OCI-LY1 (cell line): ENCODE data around the gene ABTB2.

ENCODE experiments used
- H2AFZ ChIP-seq: fragments of 200-600 bp; sonication (generic), shearing (Covaris generic); 2 replicates; pipeline ENCODE4 v1.6.0; 2014; ENCODE audit warnings: antibody characterized with exemption, mild to moderate bottlenecking, low read length
- H3F3A ChIP-seq: fragments of 200-600 bp; sonication (generic), shearing (Covaris generic); 2 replicates; pipeline ENCODE4 v1.6.0; 2014; ENCODE audit warnings: mild to moderate bottlenecking, antibody characterized with exemption, low read length, moderate library complexity; ENCODE audit not compliant: insufficient read depth
- H3K27ac ChIP-seq: fragments of 200-600 bp; sonication (generic); 2 replicates; pipeline ENCODE4 v1.5.1; 2014; ENCODE audit warnings: low read length, mixed run types, mild to moderate bottlenecking, low read depth; ENCODE audit not compliant: poor library complexity, severe bottlenecking
- H3K27me3 ChIP-seq: fragments of 200-600 bp; sonication (generic); 2 replicates; pipeline ENCODE4 v1.6.0; 2014; ENCODE audit warnings: antibody characterized with exemption, mild to moderate bottlenecking, low read length, moderate library complexity; ENCODE audit not compliant: insufficient read depth
- H3K36me3 ChIP-seq: fragments of 200-600 bp; sonication (generic); 2 replicates; pipeline ENCODE4 v1.6.1; 2014; ENCODE audit warnings: mild to moderate bottlenecking, antibody characterized with exemption, low read length, moderate library complexity, mixed read lengths; ENCODE audit not compliant: insufficient read depth
- H3K4me1 ChIP-seq: fragments of 200-600 bp; sonication (generic); 2 replicates; pipeline ENCODE4 v1.5.1; 2014; ENCODE audit warnings: mild to moderate bottlenecking, low read length, moderate library complexity; ENCODE audit not compliant: insufficient read depth, severe bottlenecking
- H3K4me2 ChIP-seq: fragments of 200-600 bp; sonication (generic), shearing (Covaris generic); 2 replicates; pipeline ENCODE4 v1.6.1; 2014; ENCODE audit warnings: low read length
- H3K4me3 ChIP-seq: fragments of 200-600 bp; sonication (generic); 2 replicates; pipeline ENCODE4 v1.5.1; 2014; ENCODE audit warnings: low read length, low read depth, mild to moderate bottlenecking, mixed read lengths; ENCODE audit not compliant: poor library complexity, severe bottlenecking
- H3K79me2 ChIP-seq: fragments of 200-600 bp; shearing (Covaris generic); 2 replicates; pipeline ENCODE4 v1.6.1; 2016; ENCODE audit warnings: mixed run types, low read length, mixed read lengths; ENCODE audit not compliant: insufficient read depth
- H3K9ac ChIP-seq: fragments of 200-600 bp; sonication (generic), shearing (Covaris generic); 2 replicates; pipeline ENCODE4 v1.6.1; 2014; ENCODE audit warnings: mild to moderate bottlenecking, low read length, mixed read lengths
- H3K9me2 ChIP-seq: fragments of 200-600 bp; sonication (generic), shearing (Covaris generic); 2 replicates; pipeline ENCODE4 v1.6.1; 2014; ENCODE audit warnings: low read depth, mild to moderate bottlenecking, low read length, mixed read lengths
- H3K9me3 ChIP-seq: fragments of 200-600 bp; shearing (Covaris generic); 2 replicates; pipeline ENCODE4 v1.6.1; 2014; ENCODE audit warnings: low read length, mixed read lengths
- H4K20me1 ChIP-seq: fragments of 200-600 bp; sonication (generic), shearing (Covaris generic); 2 replicates; pipeline ENCODE4 v1.6.0; 2016; ENCODE audit warnings: mild to moderate bottlenecking, low read length; ENCODE audit not compliant: insufficient read depth
- EZH2 ChIP-seq: fragments of 200-600 bp; sonication (generic), shearing (Covaris generic); IDR thresholded peaks from 2 replicates; pipeline ENCODE4 v1.8.0; 2017; ENCODE audit warnings: borderline replicate concordance, mixed run types, mild to moderate bottlenecking, antibody characterized with exemption, low read length, moderate library complexity, mixed read lengths
- TF ChIP-seq, protein P1 (sequence below): fragments of 200-600 bp; sonication (generic), shearing (Covaris generic); IDR thresholded peaks from 2 replicates; pipeline ENCODE4 v1.5.1; 2017; ENCODE audit warnings: mild to moderate bottlenecking, antibody characterized with exemption, low read length, moderate library complexity, mixed read lengths

ABTB2 gene

DNA sequence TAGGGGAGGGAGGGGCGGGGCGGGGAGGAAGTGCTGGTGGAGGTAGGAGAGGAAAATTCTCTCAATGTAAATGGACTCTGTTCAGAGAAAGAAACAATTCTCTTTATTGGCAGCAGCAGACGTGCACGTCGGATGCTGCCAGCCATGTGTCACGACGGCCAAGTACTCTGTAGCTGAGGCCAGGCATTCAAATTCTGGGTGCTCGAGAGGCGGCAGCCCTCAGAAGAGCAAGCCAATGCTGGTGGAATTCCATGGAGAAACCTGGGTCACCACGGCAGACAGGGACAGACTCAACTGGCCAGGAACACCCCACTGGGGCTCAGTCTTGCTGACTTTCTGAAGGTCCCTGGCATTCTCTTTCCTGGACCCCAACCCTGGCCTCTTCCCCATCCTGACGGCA, 90.8 kb downstream of the ABTB2 start:
- no peaks in the 10 kb centered on the region for H3K36me3 ChIP-seq
- H3K27me3 ChIP-seq = no peaks in the 10 kb centered on the region
- no peaks in the 10 kb centered on the region for H4K20me1 ChIP-seq
- no peak overlapping the region for H3K4me3 ChIP-seq
- H3K4me1 ChIP-seq = no peaks in the 10 kb centered on the region
- no peaks in the 10 kb centered on the region for H3K9me3 ChIP-seq
- H3F3A ChIP-seq = no peaks in the 10 kb centered on the region
- no peak overlapping the region for H3K9ac ChIP-seq
- H2AFZ ChIP-seq = no peak overlapping the region
- TF ChIP-seq, protein P1, sequence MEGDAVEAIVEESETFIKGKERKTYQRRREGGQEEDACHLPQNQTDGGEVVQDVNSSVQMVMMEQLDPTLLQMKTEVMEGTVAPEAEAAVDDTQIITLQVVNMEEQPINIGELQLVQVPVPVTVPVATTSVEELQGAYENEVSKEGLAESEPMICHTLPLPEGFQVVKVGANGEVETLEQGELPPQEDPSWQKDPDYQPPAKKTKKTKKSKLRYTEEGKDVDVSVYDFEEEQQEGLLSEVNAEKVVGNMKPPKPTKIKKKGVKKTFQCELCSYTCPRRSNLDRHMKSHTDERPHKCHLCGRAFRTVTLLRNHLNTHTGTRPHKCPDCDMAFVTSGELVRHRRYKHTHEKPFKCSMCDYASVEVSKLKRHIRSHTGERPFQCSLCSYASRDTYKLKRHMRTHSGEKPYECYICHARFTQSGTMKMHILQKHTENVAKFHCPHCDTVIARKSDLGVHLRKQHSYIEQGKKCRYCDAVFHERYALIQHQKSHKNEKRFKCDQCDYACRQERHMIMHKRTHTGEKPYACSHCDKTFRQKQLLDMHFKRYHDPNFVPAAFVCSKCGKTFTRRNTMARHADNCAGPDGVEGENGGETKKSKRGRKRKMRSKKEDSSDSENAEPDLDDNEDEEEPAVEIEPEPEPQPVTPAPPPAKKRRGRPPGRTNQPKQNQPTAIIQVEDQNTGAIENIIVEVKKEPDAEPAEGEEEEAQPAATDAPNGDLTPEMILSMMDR = no peak
- TF ChIP-seq EZH2 = no peak
- no peaks in the 10 kb centered on the region for H3K79me2 ChIP-seq
- no peak overlapping the region for H3K4me2 ChIP-seq
- no peak overlapping the region for H3K27ac ChIP-seq
- no peaks in the 10 kb centered on the region for H3K9me2 ChIP-seq

DNA sequence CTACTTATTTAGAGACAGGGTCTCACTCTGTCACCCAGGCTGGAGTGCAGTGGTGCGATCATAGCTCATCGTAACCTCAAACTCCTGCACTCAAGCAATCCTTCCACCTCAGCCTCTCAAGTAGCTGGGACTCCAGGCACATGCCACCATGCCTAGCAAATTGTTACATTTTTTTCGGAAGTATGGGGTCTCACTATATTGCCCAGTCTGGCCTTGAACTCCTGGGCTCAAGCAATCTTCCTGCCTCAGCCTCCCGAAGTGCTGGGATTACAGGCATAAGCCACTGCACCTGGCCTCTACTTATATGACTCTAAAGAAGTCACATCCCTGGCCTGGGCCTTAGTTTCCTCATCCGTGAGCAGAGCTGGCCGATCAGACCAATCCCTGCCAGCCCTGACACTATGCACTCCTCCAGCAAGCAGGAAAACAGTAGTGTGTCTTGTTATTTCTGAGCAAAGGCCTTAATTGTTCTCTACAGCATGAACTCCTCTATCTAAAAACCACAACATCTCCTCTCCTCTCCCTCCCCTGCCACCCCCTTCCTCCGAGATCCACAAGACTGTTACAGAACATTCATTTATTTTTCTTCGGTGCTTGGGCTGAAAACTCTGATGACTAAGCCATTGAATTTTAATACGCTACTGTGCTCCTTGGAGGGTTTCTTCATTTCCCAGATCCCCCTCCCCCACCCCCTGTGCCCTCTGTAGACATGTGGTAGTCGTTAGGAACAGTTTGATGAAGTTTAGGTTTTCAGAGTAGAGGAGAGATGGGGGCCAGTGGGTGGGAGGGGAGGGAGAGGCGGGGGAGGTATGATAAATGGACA, 91.5 kb downstream of the ABTB2 start:
- no peak overlapping the region for H3K27ac ChIP-seq
- H3K36me3 ChIP-seq = no peaks in the 10 kb centered on the region
- H3K4me1 ChIP-seq = no peaks in the 10 kb centered on the region
- H3K27me3 ChIP-seq = no peaks in the 10 kb centered on the region
- H3K9ac ChIP-seq = no peak overlapping the region
- H3K79me2 ChIP-seq = no peaks in the 10 kb centered on the region
- no peaks in the 10 kb centered on the region for H3K9me2 ChIP-seq
- no peaks in the 10 kb centered on the region for H3K9me3 ChIP-seq
- no peak overlapping the region for H2AFZ ChIP-seq
- no peaks in the 10 kb centered on the region for H4K20me1 ChIP-seq
- TF ChIP-seq, protein P1 = no peak
- no peak for TF ChIP-seq EZH2
- no peak overlapping the region for H3K4me2 ChIP-seq
- H3K4me3 ChIP-seq = no peak overlapping the region
- no peaks in the 10 kb centered on the region for H3F3A ChIP-seq

DNA sequence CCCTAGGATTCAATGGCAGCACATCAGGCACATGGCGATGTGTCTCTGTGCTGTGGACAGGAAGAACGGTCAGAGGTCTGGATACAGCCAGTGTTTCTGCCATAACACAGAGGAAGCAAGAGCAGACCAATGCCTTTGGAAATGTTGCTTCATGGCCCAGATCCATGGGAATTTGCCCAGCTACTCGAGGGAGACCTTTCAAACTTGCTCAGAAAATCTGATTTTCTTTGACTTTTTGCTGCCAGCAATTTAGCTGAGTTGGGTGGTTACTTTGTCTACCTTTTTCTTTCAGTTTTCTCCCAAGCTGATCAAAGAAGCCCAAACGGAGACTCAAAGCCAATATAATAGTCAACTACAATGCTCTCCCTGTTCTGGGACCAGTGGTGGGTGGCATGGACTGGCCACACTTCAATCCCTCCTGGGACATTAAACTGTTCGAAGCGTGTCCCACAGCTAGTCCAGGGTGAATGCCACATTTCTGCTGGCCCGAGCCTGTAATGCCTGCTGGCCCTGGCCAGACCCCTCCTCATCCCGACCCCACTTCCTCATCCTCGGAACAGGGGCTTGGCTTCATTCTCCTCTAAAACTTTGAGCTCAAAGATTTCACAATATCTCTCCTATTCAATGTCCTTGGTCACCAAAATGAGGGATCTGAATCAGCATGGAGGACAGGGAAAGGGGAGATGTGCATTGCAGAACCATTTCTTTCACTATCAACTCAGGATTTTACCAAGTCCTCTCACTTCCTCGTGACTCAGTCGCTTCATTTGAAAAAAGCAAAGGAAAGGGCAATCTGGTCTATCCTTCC, 93.3 kb downstream of the ABTB2 start:
- no peak overlapping the region for H3K9ac ChIP-seq
- no peaks in the 10 kb centered on the region for H3F3A ChIP-seq
- no peak overlapping the region for H3K4me3 ChIP-seq
- no peak overlapping the region for H3K27ac ChIP-seq
- no peak overlapping the region for H2AFZ ChIP-seq
- no peaks in the 10 kb centered on the region for H4K20me1 ChIP-seq
- no peak overlapping the region for H3K4me2 ChIP-seq
- no peak for TF ChIP-seq EZH2
- TF ChIP-seq, protein P1 = no peak
- H3K4me1 ChIP-seq = no peaks in the 10 kb centered on the region
- no peaks in the 10 kb centered on the region for H3K9me3 ChIP-seq
- H3K27me3 ChIP-seq = no peaks in the 10 kb centered on the region
- H3K36me3 ChIP-seq = no peaks in the 10 kb centered on the region
- no peaks in the 10 kb centered on the region for H3K79me2 ChIP-seq
- no peaks in the 10 kb centered on the region for H3K9me2 ChIP-seq
